Endothelial cell of umbilical vein (primary cell): ENCODE results near the gene R3HDM1. TPM values are rescaled to one million over a fixed set of nuclear protein-coding genes. Genes with fewer than 3 reads are reported as not detected.

Experiments used
- BruUV-seq: library from RNA; stranded (reverse); fragments of 400-500 nt; replicated peaks from 2 replicates; lab custom pipeline; 2021; lab: Mats Ljungman, UMichigan
- CTCF ChIA-PET: fragments of 300-600, 350-600 bp; sonication (Branson Sonifier 250); formaldehyde crosslinking; loops from one replicate; lab custom pipeline; 2021; ENCODE audit warnings: antibody characterized with exemption, inconsistent platforms; lab: Charles Lee
- POLR2A ChIA-PET: fragments of 300-600, 350-600 bp; sonication (Branson Sonifier 250); formaldehyde crosslinking; loops from one replicate; lab custom pipeline; 2021; ENCODE audit warnings: antibody characterized with exemption, inconsistent platforms; lab: Charles Lee
- DNase-seq: peaks from one replicate; pipeline ENCODE4 v3.0.0-alpha.2; 2011; ENCODE audit warnings: low read depth, low spot score
- FAIRE-seq: peaks from 2 replicates; lab custom pipeline; 2011; peaks lifted over from hg19 to GRCh38; lab: Jason Lieb, UNC
- H2AFZ ChIP-seq: 2 replicates; pipeline ENCODE4 v1.6.0; 2012; ENCODE audit warnings: low read depth, low read length, control low read depth, inconsistent platforms
- H3K27ac ChIP-seq: 2 replicates; pipeline ENCODE4 v1.5.1; 2011; ENCODE audit warnings: low read depth, mild to moderate bottlenecking, control low read depth, low read length, moderate library complexity; ENCODE audit not compliant: insufficient read depth
- H3K27me3 ChIP-seq, 2 experiments: 2 replicates each; pipeline versions ENCODE4 v1.6.0 to v1.6.1; 2011; ENCODE audit warnings: low read length in 2 of 2, mixed read lengths in 1 of 2; ENCODE audit not compliant: control insufficient read depth in 2 of 2, insufficient read depth in 2 of 2
- H3K36me3 ChIP-seq, 2 experiments: 2 replicates in 1 of 2; 3 replicates in 1 of 2; pipeline ENCODE4 v1.5.1; 2011; ENCODE audit warnings: low read length in 2 of 2, mild to moderate bottlenecking in 1 of 2, moderate library complexity in 1 of 2; ENCODE audit not compliant: control insufficient read depth in 2 of 2, insufficient read depth in 2 of 2; ENCODE audit errors: extremely low read depth in 1 of 2
- H3K4me1 ChIP-seq: 3 replicates; pipeline ENCODE4 v1.5.1; 2011; ENCODE audit warnings: mild to moderate bottlenecking, low read length; ENCODE audit not compliant: control insufficient read depth, insufficient read depth; ENCODE audit errors: extremely low read depth
- H3K4me2 ChIP-seq: 2 replicates; pipeline ENCODE4 v1.6.1; 2011; ENCODE audit warnings: low read length, control low read depth, mixed read lengths; ENCODE audit not compliant: insufficient read depth
- H3K4me3 ChIP-seq, 3 experiments: fragments of 200-600 bp in 1 of 3; sonication (generic), shearing (Covaris generic) in 1 of 3; replicated peaks in 1 of 3; 2 replicates each; pipeline ENCODE4 v1.5.1; 2011 to 2016; ENCODE audit warnings: control low read depth in 3 of 3, low read length in 3 of 3, mild to moderate bottlenecking in 2 of 3, inconsistent platforms in 1 of 3, low read depth in 1 of 3, moderate library complexity in 1 of 3; ENCODE audit not compliant: insufficient read depth in 1 of 3
- H3K79me2 ChIP-seq: 2 replicates; pipeline ENCODE4 v1.6.0; 2012; ENCODE audit warnings: low read length, inconsistent platforms; ENCODE audit not compliant: control insufficient read depth, insufficient read depth
- H3K9ac ChIP-seq: replicated peaks from 2 replicates; pipeline ENCODE3; 2011; ENCODE audit warnings: low read length, control low read depth; ENCODE audit not compliant: insufficient read depth; ENCODE audit errors: extremely low read depth
- H3K9me1 ChIP-seq: replicated peaks from 3 replicates; pipeline ENCODE4 v1.6.0; 2011; ENCODE audit warnings: mild to moderate bottlenecking, low read length; ENCODE audit not compliant: control insufficient read depth, insufficient read depth; ENCODE audit errors: extremely low read depth
- H3K9me3 ChIP-seq: replicated peaks from 2 replicates; pipeline ENCODE4 v1.5.1; 2012; ENCODE audit warnings: low read length, inconsistent platforms; ENCODE audit not compliant: control insufficient read depth, insufficient read depth
- H4K20me1 ChIP-seq: replicated peaks from 2 replicates; pipeline ENCODE3; 2011; ENCODE audit warnings: mild to moderate bottlenecking, low read length; ENCODE audit not compliant: control insufficient read depth, insufficient read depth; ENCODE audit errors: extremely low read depth
- CTCF ChIP-seq, 2 donors: IDR thresholded peaks; 1 replicate in 1 of 2; 2 replicates in 1 of 2; pipeline ENCODE4 v1.5.1; 2011; ENCODE audit warnings: low read length in 2 of 2, mild to moderate bottlenecking in 2 of 2, moderate library complexity in 2 of 2, control low read depth in 1 of 2, inconsistent platforms in 1 of 2, low read depth in 1 of 2; ENCODE audit not compliant: insufficient read depth in 1 of 2; ENCODE audit errors: extremely low read depth in 1 of 2
- EZH2 ChIP-seq: IDR thresholded peaks from 2 replicates; pipeline ENCODE4 v1.6.1; 2012; ENCODE audit warnings: borderline replicate concordance, low read depth, mild to moderate bottlenecking, moderate library complexity, low read length, inconsistent platforms; ENCODE audit not compliant: severe bottlenecking
- FOS ChIP-seq: IDR thresholded peaks from 2 replicates; pipeline ENCODE4 v1.6.1; 2011; ENCODE audit warnings: mild to moderate bottlenecking, low read length, moderate library complexity, borderline replicate concordance; ENCODE audit not compliant: insufficient read depth
- GATA2 ChIP-seq: IDR thresholded peaks from 2 replicates; pipeline ENCODE4 v1.7.0; 2011; ENCODE audit warnings: low read depth, mild to moderate bottlenecking, moderate library complexity, mixed read lengths, low read length; ENCODE audit not compliant: insufficient read length, insufficient read depth
- JUN ChIP-seq: IDR thresholded peaks from 2 replicates; pipeline ENCODE4 v1.6.1; 2011; ENCODE audit warnings: borderline replicate concordance, low read depth; ENCODE audit not compliant: insufficient read length, insufficient read depth
- MAX ChIP-seq: IDR thresholded peaks from 2 replicates; pipeline ENCODE4 v1.6.1; 2011; ENCODE audit not compliant: insufficient read depth, insufficient read length
- MYC ChIP-seq: IDR thresholded peaks from one replicate; pipeline ENCODE4 v1.6.1; 2011; ENCODE audit warnings: mild to moderate bottlenecking, low read depth, low read length
- POLR2A ChIP-seq: IDR thresholded peaks from 2 replicates; pipeline ENCODE4 v1.6.1; 2012; ENCODE audit warnings: low read depth, mild to moderate bottlenecking, control low read depth, low read length
- POLR2AphosphoS5 ChIP-seq: IDR thresholded peaks from 2 replicates; pipeline ENCODE4 v1.6.1; 2012; ENCODE audit warnings: low read depth, mild to moderate bottlenecking, control low read depth, low read length, moderate library complexity; ENCODE audit not compliant: insufficient read depth
- dilution Hi-C: fragments of 300-500 bp; cut with MboI; formaldehyde crosslinking; loops from one replicate; pipeline ENCODE4 v1.15.0; 2019; ENCODE audit warnings: low sequenced_read_pairs; ENCODE audit not compliant: extremely low pct_ligation_motif_present
- intact Hi-C: fragments of 100-400 bp; cut with micrococcal nuclease; formaldehyde crosslinking; loops from one replicate; pipeline ENCODE4 v1.10.0; 2022
- polyA plus RNA-seq, 4 experiments: library from polyadenylated mRNA; depleted of rRNA in 3 of 4; stranded (reverse) in 3 of 4; unstranded in 1 of 4; fragments of >200 nt; gene quantifications; 2 replicates each; pipeline versions ENCODE4 v1.2.1 to v1.2.3, GENCODE V29; 2011 to 2012; ENCODE audit warnings: missing spikeins in 1 of 4
- total RNA-seq: library from RNA; stranded (reverse); gene quantifications from 2 replicates; pipeline ENCODE4 v1.2.3, GENCODE V29; 2021

The R3HDM1 gene
- total and polyA plus RNA-seq, 2 donors (not counting 3 experiments of a cell fraction or from before 2014, with no cell fraction given): 36.6 to 61.8 TPM

GRCh38 chr2:135485441-135485840, 45.8 kb upstream of the R3HDM1 start:
- Histone ChIP-seq H3K79me2 (no peaks in the 10 kb centered on the region), H3K9me3 (no peaks in the 10 kb centered on the region), H3K4me3 (no peak overlapping the region), H3K4me1 (no peaks in the 10 kb centered on the region), H2AFZ (no peak overlapping the region), H3K9me1 (no peaks in the 10 kb centered on the region), H3K4me2 (no peak overlapping the region), H3K36me3 (no peaks in the 10 kb centered on the region), H3K27me3 (no peaks in the 10 kb centered on the region), H3K27ac (no peak overlapping the region), H4K20me1 (no peaks in the 10 kb centered on the region), H3K9ac (no peak overlapping the region)
- TF ChIP-seq POLR2AphosphoS5 (no peak), GATA2 (no peak), MAX (no peak), POLR2A (no peak), FOS (no peak), EZH2 (no peak), JUN (no peak), MYC (no peak), CTCF (IDR thresholded peaks at IDR 0.05; ENCODE audit: extremely low read depth in 1 of 2, insufficient read depth in 1 of 2, low read depth in 1 of 2, low read length in 2 of 2) (no peak)
- intact Hi-C loops (no loop called here), dilution Hi-C loops (no loop called here)
- FAIRE-seq (no peak), DNase-seq (no peak)
- ChIA-PET CTCF (interaction anchor here (1.7 kb wide), 1 partner anchor 12 kb away, joined by 6 read pairs; no protein-coding TSS in a partner anchor), POLR2A (no interaction called here)
- no TSS peak for BruUV-seq
